H9 (cell line): ENCODE results near the gene R3HDM4. TPM values are rescaled to one million over a fixed set of nuclear protein-coding genes. Genes with fewer than 3 reads are reported as not detected.

ENCODE experiments used
- DNase-seq: peaks from one replicate; pipeline ENCODE4 v3.0.0-alpha.2; 2017
- H2AFZ ChIP-seq: one replicate; pipeline ENCODE4 v1.6.1; 2013; ENCODE audit warnings: mild to moderate bottlenecking, low read length, control low read depth, moderate library complexity
- H2AK5ac ChIP-seq: 2 replicates; pipeline ENCODE4 v1.6.1; 2013; ENCODE audit warnings: low read length, control low read depth, mixed read lengths; ENCODE audit not compliant: insufficient read length
- H2BK120ac ChIP-seq: one replicate; pipeline ENCODE4 v1.6.1; 2013; ENCODE audit warnings: low read depth, mild to moderate bottlenecking, low read length, control low read depth, inconsistent platforms; ENCODE audit not compliant: poor library complexity, severe bottlenecking
- H2BK12ac ChIP-seq: 2 replicates; pipeline ENCODE4 v1.6.1; 2013; ENCODE audit warnings: low read length, control low read depth, mixed read lengths, low read depth; ENCODE audit not compliant: insufficient read length
- H2BK15ac ChIP-seq: 2 replicates; pipeline ENCODE4 v1.6.1; 2013; ENCODE audit warnings: low read depth, low read length, control low read depth
- H2BK20ac ChIP-seq: one replicate; pipeline ENCODE4 v1.6.1; 2013; ENCODE audit warnings: low read depth, mild to moderate bottlenecking, low read length, control low read depth, inconsistent platforms; ENCODE audit not compliant: poor library complexity, severe bottlenecking
- H2BK5ac ChIP-seq: 2 replicates; pipeline ENCODE4 v1.6.1; 2013; ENCODE audit warnings: low read length, control low read depth, mixed read lengths; ENCODE audit not compliant: insufficient read length
- H3K14ac ChIP-seq: 2 replicates; pipeline ENCODE4 v1.6.1; 2013; ENCODE audit warnings: low read length, control low read depth; ENCODE audit not compliant: insufficient read depth
- H3K18ac ChIP-seq: 2 replicates; pipeline ENCODE4 v1.6.1; 2013; ENCODE audit warnings: low read depth, mild to moderate bottlenecking, mixed read lengths, low read length, control low read depth; ENCODE audit not compliant: insufficient read length
- H3K23ac ChIP-seq: 2 replicates; pipeline ENCODE4 v1.6.1; 2013; ENCODE audit warnings: low read length, control low read depth, mixed read lengths, low read depth; ENCODE audit not compliant: insufficient read length
- H3K23me2 ChIP-seq: 2 replicates; pipeline ENCODE4 v1.6.1; 2013; ENCODE audit warnings: low read depth, mild to moderate bottlenecking, mixed read lengths, low read length, control low read depth; ENCODE audit not compliant: insufficient read length, poor library complexity, severe bottlenecking
- H3K27ac ChIP-seq: 2 replicates; pipeline ENCODE4 v1.5.1; 2013; ENCODE audit warnings: low read length, control low read depth, mixed read lengths, low read depth; ENCODE audit not compliant: insufficient read length
- H3K27me3 ChIP-seq: 2 replicates; pipeline ENCODE4 v1.6.1; 2013; ENCODE audit warnings: low read length, control low read depth, inconsistent platforms; ENCODE audit not compliant: insufficient read depth
- H3K4ac ChIP-seq: 2 replicates; pipeline ENCODE4 v1.6.1; 2013; ENCODE audit warnings: low read depth, mild to moderate bottlenecking, control low read depth, inconsistent platforms, low read length, moderate library complexity
- H3K4me1 ChIP-seq: 2 replicates; pipeline ENCODE4 v1.6.1; 2013; ENCODE audit warnings: low read length, control low read depth, inconsistent platforms; ENCODE audit not compliant: insufficient read depth
- H3K4me2 ChIP-seq: 2 replicates; pipeline ENCODE4 v1.6.1; 2013; ENCODE audit warnings: low read length, control low read depth, mixed read lengths; ENCODE audit not compliant: insufficient read length, insufficient read depth
- H3K56ac ChIP-seq: 2 replicates; pipeline ENCODE4 v1.6.1; 2013; ENCODE audit warnings: low read depth, mild to moderate bottlenecking, mixed read lengths, low read length, control low read depth; ENCODE audit not compliant: insufficient read length
- H3K79me1 ChIP-seq: 2 replicates; pipeline ENCODE4 v1.6.1; 2013; ENCODE audit warnings: low read depth, mild to moderate bottlenecking, moderate library complexity, low read length, control low read depth, inconsistent platforms; ENCODE audit not compliant: insufficient read depth, poor library complexity, severe bottlenecking
- H3K79me2 ChIP-seq: 2 replicates; pipeline ENCODE4 v1.6.1; 2013; ENCODE audit warnings: low read length, control low read depth, inconsistent platforms; ENCODE audit not compliant: insufficient read depth
- H3K9ac ChIP-seq: 2 replicates; pipeline ENCODE4 v1.6.1; 2013; ENCODE audit warnings: low read length, control low read depth, mixed read lengths; ENCODE audit not compliant: insufficient read length; ENCODE audit errors: extremely low read depth
- H3K9me3 ChIP-seq: one replicate; pipeline ENCODE4 v1.6.1; 2013; ENCODE audit warnings: low read depth, low read length, inconsistent platforms; ENCODE audit not compliant: control insufficient read depth
- H3T11ph ChIP-seq: one replicate; pipeline ENCODE4 v1.6.1; 2013; ENCODE audit warnings: mild to moderate bottlenecking, low read length, control low read depth, inconsistent platforms
- H4K20me1 ChIP-seq: one replicate; pipeline ENCODE4 v1.6.1; 2013; ENCODE audit not compliant: control insufficient read depth, insufficient read length, insufficient read depth
- H4K5ac ChIP-seq: 2 replicates; pipeline ENCODE4 v1.6.1; 2013; ENCODE audit warnings: low read depth, mild to moderate bottlenecking, mixed read lengths, low read length, control low read depth; ENCODE audit not compliant: insufficient read length
- H4K8ac ChIP-seq: replicated peaks from 2 replicates; pipeline ENCODE4 v1.6.1; 2013; ENCODE audit warnings: low read length, control low read depth, mixed read lengths, low read depth; ENCODE audit not compliant: insufficient read length
- H4K91ac ChIP-seq: 2 replicates; pipeline ENCODE4 v1.6.1; 2013; ENCODE audit warnings: low read depth, mild to moderate bottlenecking, moderate library complexity, mixed read lengths, low read length, control low read depth; ENCODE audit not compliant: insufficient read length
- H3K27ac Mint-ChIP-seq, 3 experiments: 2 replicates in 2 of 3; 3 replicates in 1 of 3; pipeline ENCODE4 v1.8.0; 2020 to 2021; ENCODE audit warnings: mixed read lengths in 3 of 3, mild to moderate bottlenecking in 1 of 3, moderate library complexity in 1 of 3
- H3K27me3 Mint-ChIP-seq: 2 replicates; pipeline ENCODE4 v1.8.0; 2021; ENCODE audit warnings: low read depth, mild to moderate bottlenecking, moderate library complexity, mixed read lengths
- H3K36me3 Mint-ChIP-seq, 3 experiments: 2 replicates in 2 of 3; 3 replicates in 1 of 3; pipeline ENCODE4 v1.8.0; 2020 to 2021; ENCODE audit warnings: low read depth in 3 of 3, mixed read lengths in 3 of 3; ENCODE audit not compliant: insufficient read depth in 1 of 3
- H3K4me1 Mint-ChIP-seq, 2 experiments: 2 replicates each; pipeline ENCODE4 v1.8.0; 2020; ENCODE audit warnings: mixed read lengths in 2 of 2
- H3K4me3 Mint-ChIP-seq, 2 experiments: 2 replicates in 1 of 2; 3 replicates in 1 of 2; pipeline ENCODE4 v1.8.0; 2020 to 2021; ENCODE audit warnings: mild to moderate bottlenecking in 2 of 2, mixed read lengths in 2 of 2, moderate library complexity in 1 of 2
- H3K9me3 Mint-ChIP-seq, 2 experiments: 2 replicates in 1 of 2; 3 replicates in 1 of 2; pipeline ENCODE4 v1.8.0; 2020; ENCODE audit warnings: mild to moderate bottlenecking in 2 of 2, mixed read lengths in 2 of 2, moderate library complexity in 1 of 2
- CTCF ChIP-seq: fragments of 200-600 bp; sonication (generic); conservative IDR thresholded peaks from 3 replicates; pipeline ENCODE4 v1.8.0; 2021; ENCODE audit warnings: antibody characterized with exemption, mild to moderate bottlenecking
- WGBS: extraction: QIAGEN DNeasy Blood & Tissue Kit; methylation state at CpG from one replicate; pipeline ENCODE4 v1.1.7; 2013; ENCODE audit warnings: missing lambda C conversion rate, low lambda C conversion rate, mixed read lengths; ENCODE audit not compliant: insufficient read length; ENCODE audit errors: extremely low coverage; 5-methylcytosine and 5-hydroxymethylcytosine counted together
- total RNA-seq: library from RNA; stranded (reverse); gene quantifications from 2 replicates; pipeline ENCODE4 v1.2.1, GENCODE V29; 2021

R3HDM4 gene
- total RNA-seq, 1 experiment from 2014 or later, result 66.4 TPM

GRCh38 chr19:960601-960938 lies 47.6 kb upstream of the R3HDM4 start:
- peak overlapping the region in 1 of 3 experiments; percentile 35; a peak in 2 of 7 replicates for H3K27ac Mint-ChIP-seq
- H3K79me2 ChIP-seq, result no peaks in the 10 kb centered on the region
- WGBS, result no CpG with 5 or more reads among the region's 8 CpGs

More at GRCh38 chr19:960601-960938, 47.6 kb upstream of the R3HDM4 start:
- H3K27me3 Mint-ChIP-seq, result no peaks in the 10 kb centered on the region
- Histone ChIP-seq H2AK5ac (no peak overlapping the region), H2AFZ (no peak overlapping the region), H4K20me1 (no peaks in the 10 kb centered on the region), H3K9ac (no peak overlapping the region), H2BK5ac (no peak overlapping the region), H3T11ph (no peak overlapping the region), H3K27ac (no peak overlapping the region), H3K18ac (no peak overlapping the region), H3K23me2 (no peaks in the 10 kb centered on the region), H3K9me3 (no peaks in the 10 kb centered on the region), H2BK12ac (no peak overlapping the region), H3K4me1 (no peaks in the 10 kb centered on the region), H3K27me3 (no peaks in the 10 kb centered on the region), H4K91ac (no peak overlapping the region), H3K4ac (no peak overlapping the region), H3K23ac (no peak overlapping the region), H3K14ac (no peak overlapping the region), H2BK15ac (no peak overlapping the region), H2BK20ac (no peak overlapping the region), H2BK120ac (no peak overlapping the region), H3K4me2 (no peak overlapping the region), H3K79me1 (no peaks in the 10 kb centered on the region), H4K5ac (no peak overlapping the region), H3K56ac (no peak overlapping the region), H4K8ac (no peak overlapping the region)
- no peak for DNase-seq
- peaks cover 19 to 45% (median 32%) of the 10 kb centered on the region in 3 experiments for H3K36me3 Mint-ChIP-seq
- H3K9me3 Mint-ChIP-seq, result peaks cover 2 to 4% of the 10 kb centered on the region in 2 experiments; a peak in 3 of 5 replicates
- H3K4me1 Mint-ChIP-seq, result peaks cover 4 to 44% of the 10 kb centered on the region in 2 experiments
- no peak for TF ChIP-seq CTCF
- H3K4me3 Mint-ChIP-seq, result no peak overlapping the region
